Measurements from ENCODE around the gene TBC1D4.
"Not testable (repeated sequence)": the region's sequence is repeated elsewhere in the genome, so short reads cannot be mapped to it uniquely, and the experiment has no call there.

TBC1D4 gene

GRCh38 chr13:75318138-75318833 lies 163.7 kb downstream of the TBC1D4 start:
- DNase-seq = no peak

GRCh38 chr13:75316427-75316826 lies 165.5 kb downstream of the TBC1D4 start:
- no peak for DNase-seq

DNA sequence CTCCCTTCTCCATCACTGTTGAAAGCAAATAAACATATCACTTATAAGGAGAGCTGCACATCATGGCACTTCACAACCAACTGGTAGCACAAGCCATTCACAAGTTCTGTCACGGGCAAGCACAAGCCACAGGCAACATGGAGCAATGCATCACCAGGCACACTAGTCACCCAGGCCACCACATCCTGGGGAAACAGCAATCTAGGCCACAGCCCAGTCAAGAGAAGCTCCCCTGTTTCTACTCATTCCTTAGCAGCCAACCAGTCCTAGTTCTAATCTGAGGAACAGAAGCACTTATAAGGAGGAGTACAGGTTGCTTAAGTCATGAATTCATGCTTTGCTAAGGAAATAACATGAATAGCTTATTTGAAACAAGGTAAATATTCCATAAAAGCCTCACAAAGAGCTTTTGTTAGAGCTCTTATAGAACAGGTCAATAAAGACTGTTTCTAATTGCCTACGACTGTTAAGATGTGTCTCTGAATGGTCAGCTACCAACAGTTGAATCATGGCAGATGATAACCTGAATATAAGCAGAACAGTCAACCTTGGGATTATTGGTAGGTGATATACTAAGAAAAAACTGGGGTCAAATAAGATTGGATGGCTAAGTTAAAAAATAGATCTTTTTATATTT lies 169.0 kb downstream of the TBC1D4 start:
- no peak for DNase-seq

- DNase-seq = no peak
These were observed 171.9 kb downstream of the TBC1D4 start for GRCh38 chr13:75309981-75310580.

- DNase-seq = no peak
These were observed 173.7 kb downstream of the TBC1D4 start for GRCh38 chr13:75308222-75308621.

- DNase-seq = no peak
These were observed 174.5 kb downstream of the TBC1D4 start for GRCh38 chr13:75307370-75307949.

DNA sequence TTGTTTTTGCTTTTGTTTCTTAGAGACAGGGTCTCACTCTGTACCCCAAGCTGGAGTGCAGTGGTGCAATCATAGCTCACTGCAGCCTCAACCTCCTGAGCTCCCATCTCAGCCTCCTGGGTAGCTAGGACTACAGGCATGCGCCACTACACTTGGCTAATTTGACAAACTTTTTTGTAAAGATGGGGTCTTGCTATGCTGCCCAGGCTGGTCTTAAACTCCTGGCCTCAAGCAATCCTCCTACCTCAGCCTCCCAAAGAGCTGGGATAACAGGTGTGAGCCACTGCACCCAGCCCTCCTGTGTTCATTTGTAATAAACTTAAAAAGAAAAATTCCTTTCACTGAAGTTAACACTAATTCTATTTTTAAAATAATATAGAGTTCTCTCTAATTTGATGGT lies 175.0 kb downstream of the TBC1D4 start:
- DNase-seq = not testable (repeated sequence)

DNA sequence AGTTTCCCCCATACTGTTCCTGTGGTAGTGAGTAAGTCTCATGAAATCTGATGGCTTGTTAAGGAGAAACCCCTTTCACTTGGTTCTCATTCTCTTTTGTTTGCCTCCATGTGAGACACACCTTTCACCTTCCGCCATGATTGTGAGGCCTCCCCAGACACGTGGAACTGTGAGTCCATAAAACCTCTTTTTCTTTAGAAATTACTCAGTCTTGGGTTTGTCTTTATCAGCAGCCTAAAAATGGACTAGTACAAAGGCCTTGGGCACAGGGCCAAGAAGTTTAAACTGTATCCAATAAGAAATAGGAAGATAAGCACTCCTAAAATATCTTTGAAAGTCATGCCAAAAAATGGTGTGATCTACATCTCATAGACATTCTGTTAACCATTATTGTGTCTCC lies 176.9 kb downstream of the TBC1D4 start:
- DNase-seq = no peak

DNA sequence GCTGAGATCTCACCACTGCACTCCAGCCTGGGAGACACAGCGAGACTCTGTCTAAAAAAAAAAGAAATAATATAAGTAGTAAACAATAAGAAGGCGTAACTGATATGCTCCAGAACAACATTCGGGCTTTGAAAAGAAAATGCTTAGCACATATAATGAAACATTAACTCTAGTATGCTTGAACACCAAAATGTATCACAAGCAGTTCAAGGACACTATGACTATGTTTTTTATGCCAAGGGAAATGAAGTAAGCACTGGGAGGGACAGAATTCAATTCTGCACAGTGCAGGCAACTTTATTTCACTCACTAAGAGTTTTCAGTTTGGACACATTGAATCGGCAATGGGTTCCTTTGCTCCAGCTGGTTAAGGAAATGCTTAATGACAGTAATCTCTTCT lies 178.7 kb downstream of the TBC1D4 start:
- DNase-seq = no peak

- DNase-seq = no peak
These were observed 179.8 kb downstream of the TBC1D4 start for GRCh38 chr13:75302071-75302698.

GRCh38 chr13:75299913-75300862 lies 181.8 kb downstream of the TBC1D4 start:
- DNase-seq = no peak

GRCh38 chr13:75299246-75299645 lies 182.7 kb downstream of the TBC1D4 start:
- DNase-seq = no peak

DNA sequence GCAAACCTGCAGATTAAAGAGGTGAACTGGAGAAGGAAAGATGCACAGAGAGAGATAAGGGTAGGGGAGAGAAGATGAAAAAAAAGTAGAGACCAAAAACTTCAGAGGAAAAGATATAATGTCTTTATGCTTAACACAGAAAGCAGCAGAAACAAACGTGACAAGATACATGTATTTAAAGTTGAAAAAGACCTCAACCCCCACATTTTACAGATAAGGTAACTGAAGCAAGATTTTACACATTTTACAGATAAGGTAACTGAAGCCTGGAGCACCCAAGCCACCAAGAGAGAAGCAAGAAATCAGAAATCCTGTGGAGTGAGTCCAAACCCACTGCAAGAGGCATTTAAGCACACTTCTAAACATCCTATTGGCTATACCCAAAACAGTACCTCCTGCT lies 185.3 kb downstream of the TBC1D4 start:
- DNase-seq = no peak

- DNase-seq = no peak
These were observed 186.8 kb downstream of the TBC1D4 start for GRCh38 chr13:75295201-75295600.

- no peak for DNase-seq
These were observed 187.9 kb downstream of the TBC1D4 start for GRCh38 chr13:75294110-75294509.

DNA sequence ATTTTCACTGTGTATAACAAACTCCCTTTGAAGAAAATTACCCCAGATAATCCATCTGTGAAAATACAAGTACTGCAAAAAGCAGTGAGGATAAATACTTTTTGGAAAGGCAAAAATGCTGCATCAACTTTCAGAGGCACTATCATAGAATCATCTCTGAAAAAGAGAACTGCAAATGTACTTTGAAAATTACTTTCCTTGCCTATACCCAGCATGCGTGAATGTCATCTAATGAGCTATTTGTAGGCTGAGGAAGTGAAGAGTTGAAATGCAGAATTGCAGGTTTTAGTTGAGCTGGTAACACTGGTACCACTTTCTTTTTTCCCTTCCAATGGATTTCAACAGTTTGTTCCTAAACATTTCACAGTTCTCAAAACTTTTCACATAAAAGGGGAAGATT lies 196.7 kb downstream of the TBC1D4 start:
- DNase-seq = no peak

- no peak for DNase-seq
These were observed 202.1 kb downstream of the TBC1D4 start for GRCh38 chr13:75279834-75280369.

GRCh38 chr13:75273695-75274094 lies 208.3 kb downstream of the TBC1D4 start:
- not testable (repeated sequence) for DNase-seq

DNA sequence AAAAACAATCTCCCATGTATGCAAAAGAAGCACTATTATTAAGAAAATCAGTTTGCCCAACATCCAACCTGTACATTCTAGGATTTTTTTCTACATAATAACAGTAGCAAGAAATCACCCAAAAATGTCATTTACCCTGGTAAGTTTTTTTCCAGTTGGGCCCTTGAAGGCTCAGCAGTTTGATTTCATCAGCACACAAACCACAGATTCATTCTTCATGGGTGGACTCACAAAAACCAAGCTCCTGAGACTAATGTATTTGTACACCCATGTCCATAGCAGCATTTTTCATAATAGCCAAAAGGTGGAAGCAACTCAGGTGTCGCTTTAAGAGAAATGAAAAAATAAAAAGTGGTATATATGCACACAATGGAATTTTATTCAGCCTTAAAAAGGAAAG lies 210.1 kb downstream of the TBC1D4 start:
- no peak for DNase-seq

DNA sequence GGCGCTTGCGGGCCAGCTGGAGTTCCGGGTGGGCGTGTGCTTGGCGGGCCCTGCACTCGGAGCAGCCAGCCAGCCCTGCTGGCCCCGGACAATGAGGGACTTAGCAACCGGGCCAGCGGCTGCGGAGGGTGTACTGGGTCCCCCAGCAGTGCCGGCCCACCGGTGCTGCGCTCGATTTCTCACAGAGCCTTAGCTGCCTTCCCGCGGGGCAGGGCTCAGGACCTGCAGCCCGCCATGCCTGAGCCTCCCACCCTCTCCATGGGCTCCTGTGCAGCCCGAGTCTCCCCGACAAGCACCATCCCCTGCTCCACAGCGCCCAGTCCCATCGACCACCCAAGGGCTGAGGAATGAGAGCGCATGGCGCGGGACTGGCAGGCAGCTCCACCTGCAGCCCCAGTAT lies 213.5 kb downstream of the TBC1D4 start:
- DNase-seq = not testable (repeated sequence)

- DNase-seq = no peak
These were observed 217.4 kb downstream of the TBC1D4 start for GRCh38 chr13:75264611-75265010.

Measured in NCI-H1092 (cell line).